ENCODE data around the gene VPS13C.

VPS13C gene

DNA sequence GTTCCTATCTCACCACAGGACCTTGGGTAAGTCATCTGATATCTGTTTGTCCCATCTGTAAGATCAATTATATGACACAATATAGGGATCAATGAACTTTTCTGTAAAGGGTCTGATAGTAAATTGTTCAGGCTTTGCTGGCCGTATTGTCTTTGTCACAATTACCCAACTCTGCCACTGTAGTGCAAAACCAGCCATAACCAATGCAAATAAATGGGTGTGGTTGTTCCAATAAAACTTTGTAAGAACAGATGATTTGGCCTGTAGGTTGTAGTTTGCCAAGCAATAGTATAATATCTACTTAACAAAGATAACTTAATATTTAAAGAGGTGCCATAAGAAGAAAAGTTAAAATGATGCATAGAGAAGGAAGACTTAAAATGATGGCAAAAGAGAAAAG is 210.8 kb downstream of the VPS13C start:
- DNase-seq = no peak

DNA sequence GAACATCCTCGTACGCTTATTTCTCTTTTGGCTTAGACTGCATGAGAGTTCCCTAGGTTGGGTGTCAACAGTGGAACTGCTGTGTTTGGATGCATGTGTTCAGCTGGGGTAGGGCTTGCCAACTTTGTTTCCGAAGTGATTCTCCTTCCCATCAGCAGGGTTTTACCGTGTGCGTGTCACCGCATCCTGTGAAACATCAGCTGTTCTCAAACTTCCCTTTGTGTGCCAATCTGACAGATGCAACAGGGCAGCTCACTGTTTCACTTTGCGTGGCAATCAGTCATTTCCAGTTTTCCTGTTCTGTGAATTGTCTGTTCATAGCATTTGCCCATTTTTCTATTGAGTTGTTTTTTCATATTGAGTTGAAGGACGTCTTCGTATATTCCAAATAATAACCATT is 218.8 kb downstream of the VPS13C start:
- no peak for DNase-seq

DNA sequence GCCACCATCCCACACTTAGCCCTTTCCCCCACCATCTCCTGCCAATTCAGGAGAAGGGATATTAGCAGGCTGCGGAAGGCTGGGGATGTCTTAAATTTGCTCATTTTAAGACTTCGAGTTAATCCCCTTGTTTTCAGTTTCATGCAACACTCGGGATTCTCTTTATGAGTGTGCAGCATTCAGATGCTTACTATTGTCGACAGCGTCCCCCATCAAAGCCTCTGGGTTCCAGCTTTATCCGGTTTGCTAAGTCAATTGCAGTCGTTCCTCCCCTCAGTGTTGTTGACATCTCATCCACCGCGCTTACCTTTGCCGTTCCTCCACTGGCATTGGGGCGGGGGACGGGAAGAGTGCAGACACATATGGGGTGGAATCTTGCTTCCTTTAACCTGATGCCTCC is 220.2 kb downstream of the VPS13C start:
- DNase-seq = no peak

DNA sequence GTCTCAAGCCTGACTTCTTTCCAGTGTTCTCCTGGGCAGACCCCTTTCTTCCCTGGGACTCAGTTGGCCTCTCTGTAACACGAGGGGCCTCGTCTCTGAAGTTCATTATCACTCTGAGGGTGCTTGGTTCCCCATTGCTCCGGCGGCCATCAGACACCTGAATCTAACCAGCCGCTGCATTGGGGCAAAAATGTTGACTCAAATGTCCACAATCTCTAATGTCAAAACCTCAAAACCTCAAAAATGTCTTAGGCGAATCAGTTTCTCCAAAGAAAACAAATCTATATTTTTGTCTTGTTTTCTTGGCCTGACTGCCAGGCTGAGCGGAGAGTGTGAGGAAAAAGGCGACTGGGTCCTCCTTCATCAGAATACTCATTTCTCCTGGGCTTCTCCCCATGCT is 220.7 kb downstream of the VPS13C start:
- DNase-seq = no peak

DNA sequence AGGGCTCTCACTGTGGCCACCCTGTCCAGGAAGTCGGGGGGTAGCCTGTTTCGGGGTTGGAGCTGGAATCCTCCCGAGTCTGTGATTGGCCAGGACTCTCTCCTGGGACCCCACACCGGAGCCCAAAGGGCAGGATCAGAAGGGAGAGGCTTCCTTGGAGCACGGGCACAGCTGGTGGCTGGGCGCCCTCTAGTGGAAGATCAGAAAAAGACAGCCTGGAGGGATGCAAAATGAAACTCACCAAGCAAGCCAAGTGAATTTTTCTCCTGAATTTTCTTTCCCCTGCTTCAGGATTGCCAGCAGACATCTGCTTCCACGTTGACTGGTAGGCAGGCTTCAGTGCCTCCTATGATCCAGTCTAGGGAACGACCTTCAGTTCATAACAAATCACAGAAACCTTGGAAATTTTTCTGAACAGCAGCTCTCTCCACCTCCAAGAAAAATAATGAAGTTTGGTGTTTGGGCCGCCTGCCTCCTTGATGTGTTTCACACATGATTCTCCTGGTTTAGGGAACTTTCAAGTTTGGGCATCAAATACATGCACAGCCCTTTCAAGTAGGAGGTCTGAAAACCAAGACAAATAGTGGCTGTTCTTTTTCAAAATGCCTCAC is 224.6 kb downstream of the VPS13C start:
- DNase-seq = peak; percentile 15

DNA sequence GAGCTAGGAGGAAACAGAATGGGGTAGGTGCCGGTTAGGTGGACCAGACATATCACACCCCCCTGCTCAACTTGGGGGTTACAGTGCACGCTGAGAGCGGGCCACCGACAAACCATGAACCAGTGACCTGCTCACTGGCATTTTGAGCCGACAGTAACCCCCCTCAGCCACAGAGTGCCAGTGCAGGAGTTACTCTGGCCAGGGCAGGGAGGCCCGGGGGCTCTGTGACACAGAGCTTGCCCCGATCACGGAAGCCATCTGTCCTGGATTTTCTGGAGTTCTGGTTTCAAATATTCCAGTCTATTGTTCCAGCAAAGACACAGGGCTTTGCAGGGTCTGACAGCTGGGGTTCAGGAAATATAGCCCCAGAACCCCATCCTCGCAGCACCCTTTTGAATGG is 225.2 kb downstream of the VPS13C start:
- no peak for DNase-seq

DNA sequence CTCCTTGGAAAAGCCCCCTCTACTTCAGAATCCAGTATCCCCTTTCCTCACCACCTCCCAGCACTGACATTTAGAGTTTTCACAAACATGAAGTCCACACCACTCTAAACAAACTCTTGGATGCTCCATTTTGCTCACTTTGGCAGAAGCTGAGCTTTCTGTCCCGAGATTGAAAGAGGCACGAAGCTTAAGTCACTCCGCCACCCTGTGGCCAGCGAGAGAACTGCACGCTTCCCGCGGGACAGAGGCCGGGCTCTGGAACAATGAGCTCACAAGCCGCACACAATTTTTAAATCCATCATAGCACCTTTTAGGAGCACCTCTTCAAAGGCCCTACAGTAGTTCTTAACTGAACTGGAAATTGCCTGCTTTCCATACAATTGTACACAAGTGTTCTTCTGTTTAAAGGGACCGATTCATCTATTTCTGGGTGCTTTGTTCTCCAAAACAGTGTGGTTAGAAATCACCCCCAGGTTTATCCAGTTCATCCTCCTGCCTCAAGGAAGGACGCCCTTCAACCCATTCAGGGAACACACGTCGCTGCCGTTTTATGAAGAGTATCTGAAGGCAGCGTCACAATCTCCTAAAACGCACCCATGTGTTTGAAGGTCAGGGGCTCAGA is 226.1 kb downstream of the VPS13C start:
- peak; percentile 43 for DNase-seq

DNA sequence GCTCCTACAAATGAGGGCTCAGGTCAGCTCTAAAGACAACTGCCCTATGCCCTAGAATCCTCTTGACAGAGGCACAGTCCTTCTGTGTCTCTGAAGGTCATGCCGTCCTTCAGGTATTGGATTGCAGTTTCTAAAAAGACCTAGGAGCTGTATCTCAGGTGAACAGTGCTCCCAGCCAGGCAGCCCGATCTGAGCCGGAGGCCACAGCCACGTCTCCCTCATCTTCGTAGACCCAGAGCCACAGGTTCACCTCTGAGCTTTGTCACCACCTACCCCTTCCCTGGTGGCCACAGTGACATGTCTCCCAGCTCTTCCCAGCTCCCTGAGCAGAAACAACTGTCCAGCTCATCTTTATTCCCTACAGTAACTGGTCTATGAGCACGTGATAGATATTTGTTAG is 228.0 kb downstream of the VPS13C start:
- no peak for DNase-seq

DNA sequence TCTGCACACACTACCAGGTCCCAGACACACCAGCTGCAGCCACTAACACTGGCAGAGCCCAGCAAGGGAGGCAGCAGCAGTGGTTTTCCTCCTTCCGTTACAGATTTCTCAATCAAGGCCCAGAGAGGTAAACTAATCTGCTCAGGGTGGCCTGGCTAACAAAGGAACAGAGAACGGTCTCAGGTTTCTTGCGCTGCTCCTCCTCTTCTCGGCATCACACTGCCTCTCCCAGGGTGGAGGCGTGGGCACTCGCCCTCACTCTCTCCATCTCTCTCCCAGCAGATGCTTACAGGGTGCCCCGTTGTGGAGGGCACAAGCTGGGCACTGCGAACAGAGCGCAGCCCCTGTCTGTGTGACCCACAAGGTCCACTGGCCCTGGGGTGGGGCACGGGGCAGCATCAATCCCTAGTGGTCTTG is 228.7 kb downstream of the VPS13C start:
- DNase-seq = peak; percentile 13

DNA sequence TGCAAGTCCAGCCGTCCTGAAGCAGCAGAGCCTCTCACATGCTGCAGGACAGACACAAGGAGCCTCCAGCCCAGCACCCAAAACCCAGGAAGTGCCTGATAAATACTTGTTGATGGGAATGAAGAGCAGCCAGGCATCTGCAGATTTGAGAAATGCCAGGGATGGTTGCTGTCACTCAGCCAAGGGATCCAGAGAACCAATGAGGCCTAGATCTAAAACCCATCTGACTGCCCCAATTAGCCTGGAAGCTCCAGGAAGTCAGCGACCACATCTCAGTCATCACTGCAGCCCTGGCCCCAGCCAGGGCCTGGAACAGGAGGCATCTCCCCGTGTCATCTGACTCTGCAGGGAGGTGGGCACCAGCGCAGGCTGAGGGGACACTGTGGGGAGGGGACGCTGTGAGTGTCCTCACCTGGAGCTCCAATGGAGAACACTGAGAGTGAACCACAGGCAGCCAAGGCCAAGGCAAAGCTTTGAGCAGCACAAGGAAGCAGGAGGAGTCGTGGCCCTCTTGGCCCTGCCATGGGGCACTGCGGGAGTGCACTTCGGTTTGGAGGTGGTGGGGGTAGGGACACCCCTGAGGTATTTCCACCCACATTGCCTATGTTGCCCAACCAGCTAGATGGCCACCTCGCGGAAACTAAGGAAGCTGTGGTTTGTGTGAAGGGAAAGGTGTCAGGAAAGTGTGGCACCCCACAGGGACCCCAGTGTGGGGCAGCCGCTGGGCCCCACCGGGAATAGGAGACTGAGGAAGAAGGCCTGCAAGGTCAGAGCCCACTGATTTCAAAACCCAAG is 229.5 kb downstream of the VPS13C start:
- no peak for DNase-seq

DNA sequence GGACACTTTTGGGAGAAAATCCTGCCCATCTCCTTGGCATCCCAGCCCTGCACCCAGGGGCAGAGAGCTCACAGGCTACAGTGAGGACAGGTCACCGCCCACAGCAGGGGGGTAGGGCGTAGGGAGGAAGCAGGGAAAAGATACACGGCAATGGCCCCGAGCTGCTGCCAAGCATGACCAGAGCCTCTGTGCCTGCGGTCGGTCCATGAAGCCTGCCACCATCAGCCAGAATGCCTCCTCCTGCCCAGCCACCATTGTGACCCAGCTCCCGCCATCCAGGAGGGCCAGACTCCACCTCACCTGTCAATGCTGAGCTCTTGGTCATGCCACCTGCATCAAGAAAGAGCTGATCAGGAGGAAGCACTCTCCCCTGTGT is 230.7 kb downstream of the VPS13C start:
- no peak for DNase-seq

DNA sequence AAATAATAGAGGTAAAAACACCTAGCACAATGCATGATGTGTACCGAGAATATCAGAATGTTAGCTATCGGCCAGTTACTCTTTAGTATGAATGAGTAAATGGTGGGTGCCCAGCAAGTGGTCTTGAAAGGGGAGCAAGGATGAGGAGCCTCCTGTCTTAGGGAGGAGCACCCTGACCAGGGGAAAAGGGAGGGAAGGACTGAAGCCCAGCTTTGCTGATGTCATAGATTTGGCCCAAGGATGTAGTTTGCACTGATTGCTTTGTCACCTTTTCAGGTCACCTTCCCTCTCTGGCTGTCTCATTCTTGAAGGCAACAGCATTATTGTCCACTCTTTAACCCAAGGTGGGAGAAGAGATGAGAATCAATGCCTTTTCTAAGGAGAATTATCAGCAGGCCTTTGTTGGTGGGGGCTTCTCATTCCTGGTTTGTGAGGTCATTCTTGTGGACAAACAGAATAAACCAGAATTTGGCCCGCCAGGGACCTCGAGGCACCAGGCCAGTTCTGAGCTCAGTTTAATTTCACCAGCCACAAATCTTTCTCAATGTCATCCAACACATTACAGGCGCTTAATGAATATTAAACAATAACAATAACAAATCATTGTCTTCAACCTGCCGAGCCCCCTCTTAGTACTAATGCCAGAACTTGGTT is 231.3 kb downstream of the VPS13C start:
- no peak for DNase-seq

DNA sequence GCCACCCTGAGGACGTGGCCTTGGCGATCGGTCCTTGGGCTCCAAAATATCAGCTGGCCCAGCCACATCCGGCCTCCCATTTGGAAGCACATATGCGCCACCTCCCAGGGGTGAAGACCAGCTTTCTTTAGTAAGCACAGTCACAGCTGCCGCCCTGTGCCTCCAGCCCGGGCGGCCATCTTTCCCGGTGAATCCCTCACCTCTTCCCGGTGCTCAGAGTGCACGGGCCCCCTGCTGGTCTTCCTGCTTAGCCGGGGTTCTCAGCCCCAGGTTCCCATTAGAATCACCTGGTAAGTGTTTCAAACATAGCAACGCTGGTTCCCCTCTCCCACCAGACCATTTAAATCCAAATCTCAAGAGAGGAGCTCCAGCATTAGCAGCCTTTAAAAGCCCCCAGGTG is 232.2 kb downstream of the VPS13C start:
- no peak for DNase-seq

DNA sequence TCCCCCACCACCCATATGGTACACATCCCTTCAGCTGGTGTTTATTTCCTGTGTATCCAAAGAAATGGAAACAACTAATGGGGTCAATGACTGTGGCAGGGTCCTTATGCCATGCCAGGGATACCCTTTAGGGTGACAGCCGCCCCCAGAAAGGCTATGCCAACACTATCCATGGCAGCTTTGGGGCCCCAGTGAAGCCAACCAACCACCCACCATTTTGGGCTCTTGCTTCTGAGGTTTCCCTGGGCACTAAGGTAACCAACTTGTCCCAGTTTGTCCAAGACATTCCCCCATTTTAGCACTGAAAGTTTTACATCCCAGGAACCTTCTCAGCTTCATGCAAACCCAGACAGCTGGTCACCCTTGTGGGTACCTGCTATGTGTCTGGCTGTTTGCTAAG is 233.1 kb downstream of the VPS13C start:
- no peak for DNase-seq

DNA sequence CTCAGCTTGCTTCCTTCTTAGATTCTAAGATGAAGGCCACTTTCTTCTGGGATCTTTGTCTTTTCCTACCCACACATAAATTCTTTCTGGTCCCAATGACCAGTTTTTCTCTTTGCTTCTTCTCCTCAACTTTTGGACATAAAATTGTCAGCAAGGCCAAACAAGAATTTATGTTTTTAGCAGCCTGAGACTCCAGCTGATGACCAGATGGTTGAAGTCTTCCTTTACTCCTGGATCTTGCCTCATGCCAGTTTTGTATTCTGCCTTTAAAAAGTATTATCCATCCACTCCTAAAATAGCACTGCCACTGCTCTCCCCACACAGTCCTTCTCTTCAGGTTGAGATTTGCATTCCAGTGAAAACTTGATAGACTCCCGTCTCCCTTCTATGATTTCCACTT is 236.0 kb downstream of the VPS13C start:
- DNase-seq = no peak

DNA sequence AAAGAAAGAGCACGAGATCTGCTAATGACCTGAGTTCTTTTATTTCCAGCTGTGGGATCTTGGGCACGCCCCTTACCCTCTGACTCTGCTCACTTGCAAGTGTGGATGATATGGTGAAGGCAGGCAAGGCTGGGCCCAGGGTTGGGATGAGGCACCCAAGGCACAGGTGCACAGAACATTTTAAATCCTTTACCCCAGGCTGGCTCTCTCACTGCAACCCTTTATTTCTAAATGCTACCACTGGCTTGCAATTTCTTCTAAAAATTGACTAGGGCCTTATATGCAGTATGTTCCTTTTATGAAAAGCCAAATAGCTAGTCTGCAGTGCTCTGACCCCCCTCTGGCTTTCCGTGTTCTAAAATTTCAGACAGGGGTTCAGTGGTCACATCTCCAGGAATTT is 237.7 kb downstream of the VPS13C start:
- no peak for DNase-seq

DNA sequence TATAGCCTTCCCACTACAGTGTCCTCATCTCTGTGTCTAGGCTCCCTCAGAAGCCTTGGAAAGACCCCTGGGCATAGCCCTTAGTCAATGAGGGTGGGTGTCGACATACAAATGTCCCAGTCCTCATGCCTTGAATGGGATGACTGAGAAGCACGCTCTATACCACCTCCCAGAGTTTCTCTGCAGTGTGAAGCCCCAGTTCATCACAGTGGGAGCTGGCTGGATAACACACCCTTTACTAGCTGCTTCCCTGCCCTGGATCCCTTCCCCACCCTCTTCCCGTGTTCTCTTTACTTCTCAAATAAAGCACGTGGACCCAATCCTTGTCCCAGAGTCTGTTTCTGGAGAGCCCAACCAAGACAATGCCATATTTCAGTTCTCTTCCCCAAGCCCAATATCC is 239.3 kb downstream of the VPS13C start:
- DNase-seq = no peak

DNA sequence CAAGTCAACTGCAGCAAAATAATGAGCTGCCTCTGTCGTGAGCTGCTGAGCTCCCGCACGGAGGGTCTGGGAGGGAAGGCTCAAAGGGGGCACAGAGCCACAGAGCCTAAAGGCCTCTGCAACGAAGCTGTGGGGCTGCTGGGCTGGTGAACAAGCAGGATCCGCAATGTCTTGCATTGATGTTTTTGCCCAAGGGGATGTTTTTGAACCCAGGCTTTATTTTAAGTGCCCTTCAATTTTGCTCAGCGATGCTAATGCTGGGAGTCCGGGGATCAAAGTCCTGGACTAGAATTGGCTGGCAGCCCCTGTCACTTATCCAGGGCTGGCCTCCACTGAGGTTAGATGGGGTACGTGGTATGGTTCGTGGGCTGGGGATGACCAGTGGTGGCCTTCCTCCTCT is 240.0 kb downstream of the VPS13C start:
- no peak for DNase-seq

DNA sequence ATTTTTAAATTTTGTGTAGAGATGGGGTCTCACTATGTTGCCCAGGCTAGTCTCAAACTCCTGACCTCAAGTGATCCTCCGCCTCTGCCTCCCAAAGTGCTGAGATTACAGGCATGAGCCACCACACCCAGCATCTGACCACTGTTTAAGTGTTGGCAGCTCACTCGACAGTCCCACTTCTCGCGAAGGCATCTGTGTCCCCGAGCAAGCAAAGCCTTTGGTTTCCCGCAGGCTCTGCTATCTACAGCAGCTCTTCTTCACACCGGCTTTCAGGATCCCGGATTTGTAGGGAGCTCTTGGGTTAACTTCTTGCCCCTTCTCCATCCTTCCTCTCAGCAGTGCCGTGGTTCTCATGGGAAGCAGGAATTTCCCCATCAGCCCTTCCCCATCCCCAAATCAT is 240.9 kb downstream of the VPS13C start:
- DNase-seq = no peak

DNA sequence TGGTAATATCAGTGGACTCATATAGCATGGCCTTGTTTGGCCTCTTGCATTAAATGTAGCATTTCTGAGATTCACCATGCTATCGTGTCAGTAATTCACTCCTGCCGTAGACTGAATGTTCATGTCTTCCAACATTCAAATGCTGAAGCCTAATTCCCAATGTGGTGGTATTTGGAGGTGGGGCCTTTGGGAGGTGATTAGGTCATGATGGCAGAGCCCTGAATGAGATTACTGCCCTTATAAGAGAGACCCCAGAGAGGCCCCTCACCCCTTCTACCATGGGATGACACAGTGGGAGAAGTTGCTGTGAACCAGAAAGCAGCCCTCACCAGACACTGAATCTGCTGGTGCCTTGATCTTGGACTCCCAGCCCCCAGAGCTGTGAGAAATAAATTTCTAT is 241.4 kb downstream of the VPS13C start:
- DNase-seq = no peak

DNA sequence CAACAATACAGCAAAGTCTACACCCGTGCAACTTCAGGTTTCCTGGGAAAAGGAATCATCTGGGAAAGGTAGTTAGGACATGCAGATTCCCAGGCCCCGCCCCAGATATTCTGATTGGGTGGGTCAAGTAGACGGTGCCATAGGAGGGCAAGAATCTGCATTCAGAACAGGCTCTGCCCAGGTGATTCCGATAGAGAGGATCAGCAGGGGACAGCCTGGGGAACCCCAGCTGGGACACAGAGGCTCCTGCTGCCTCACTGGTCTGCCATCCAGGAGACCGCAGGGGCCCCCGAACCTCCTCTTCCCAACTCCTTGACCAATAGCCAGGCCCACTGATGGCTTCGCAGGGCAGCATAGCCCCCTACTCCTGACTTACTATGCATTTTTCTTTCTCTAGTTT is 243.4 kb downstream of the VPS13C start:
- DNase-seq = no peak

DNA sequence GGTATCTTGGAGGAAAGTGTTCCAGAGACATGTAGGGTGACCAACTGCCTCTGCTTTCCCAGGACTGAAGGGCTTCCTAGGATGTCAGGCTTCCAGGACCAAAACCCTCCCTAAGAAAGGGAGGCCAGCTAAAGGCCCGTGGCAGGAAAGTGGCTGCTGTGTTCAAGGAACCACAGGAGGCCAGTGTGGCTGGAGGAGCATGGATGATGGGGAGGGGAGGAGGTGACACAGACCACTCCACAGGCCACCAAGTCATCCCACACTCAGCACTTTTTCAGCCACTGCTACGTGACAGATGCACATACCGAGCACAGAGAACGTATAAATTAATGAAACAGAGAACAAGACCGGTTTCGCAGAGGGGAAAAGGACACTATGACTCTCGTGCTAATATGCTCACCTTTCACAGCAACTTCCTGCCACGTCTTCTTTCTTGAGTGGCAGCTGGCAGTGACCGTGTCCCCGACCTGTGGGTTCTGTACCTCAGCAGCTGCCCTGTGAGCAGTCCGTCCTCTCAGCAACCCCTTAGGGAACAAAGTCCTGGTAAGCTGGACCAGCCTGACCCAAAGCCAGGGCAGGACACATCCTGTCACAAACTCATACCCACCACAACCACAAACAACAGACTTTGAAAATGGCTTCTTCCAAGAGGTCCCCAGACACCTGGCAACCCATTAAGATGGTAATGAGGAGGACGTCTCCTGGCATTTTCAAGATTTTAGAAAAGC is 244.7 kb downstream of the VPS13C start:
- DNase-seq = no peak

DNA sequence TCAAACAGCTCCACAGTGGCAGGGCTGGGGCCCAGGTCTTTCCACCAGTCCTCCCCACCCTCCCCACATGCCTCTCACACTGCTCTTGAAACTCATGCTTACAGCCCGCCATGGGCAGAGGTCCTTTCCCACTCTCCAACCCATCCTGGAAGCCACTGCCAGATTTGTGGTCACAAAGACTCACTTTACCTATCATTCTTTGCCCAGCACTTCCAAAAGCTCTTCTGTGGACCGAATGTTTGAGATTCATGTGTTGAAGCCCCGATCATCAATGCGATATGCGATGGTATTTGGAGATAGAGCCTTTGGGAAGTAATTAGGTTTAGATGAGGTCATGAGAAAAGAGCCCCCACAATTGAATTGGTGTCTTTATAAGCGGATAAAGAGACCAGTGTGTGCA is 247.8 kb downstream of the VPS13C start:
- no peak for DNase-seq
